PC-9 (cell line): ENCODE results near the gene CEBPA.

Source experiments
- EZH2 ChIP-seq: fragments of 200-600 bp; sonication (generic); IDR thresholded peaks from 2 replicates; pipeline ENCODE4 v1.8.0; 2017; ENCODE audit warnings: antibody characterized with exemption, low read depth
- TF ChIP-seq, protein P1 (sequence below): fragments of 200-600 bp; sonication (generic); conservative IDR thresholded peaks from 2 replicates; pipeline ENCODE4 v1.6.1; 2017; ENCODE audit warnings: mixed run types, antibody characterized with exemption, mild to moderate bottlenecking, moderate library complexity

DNA sequence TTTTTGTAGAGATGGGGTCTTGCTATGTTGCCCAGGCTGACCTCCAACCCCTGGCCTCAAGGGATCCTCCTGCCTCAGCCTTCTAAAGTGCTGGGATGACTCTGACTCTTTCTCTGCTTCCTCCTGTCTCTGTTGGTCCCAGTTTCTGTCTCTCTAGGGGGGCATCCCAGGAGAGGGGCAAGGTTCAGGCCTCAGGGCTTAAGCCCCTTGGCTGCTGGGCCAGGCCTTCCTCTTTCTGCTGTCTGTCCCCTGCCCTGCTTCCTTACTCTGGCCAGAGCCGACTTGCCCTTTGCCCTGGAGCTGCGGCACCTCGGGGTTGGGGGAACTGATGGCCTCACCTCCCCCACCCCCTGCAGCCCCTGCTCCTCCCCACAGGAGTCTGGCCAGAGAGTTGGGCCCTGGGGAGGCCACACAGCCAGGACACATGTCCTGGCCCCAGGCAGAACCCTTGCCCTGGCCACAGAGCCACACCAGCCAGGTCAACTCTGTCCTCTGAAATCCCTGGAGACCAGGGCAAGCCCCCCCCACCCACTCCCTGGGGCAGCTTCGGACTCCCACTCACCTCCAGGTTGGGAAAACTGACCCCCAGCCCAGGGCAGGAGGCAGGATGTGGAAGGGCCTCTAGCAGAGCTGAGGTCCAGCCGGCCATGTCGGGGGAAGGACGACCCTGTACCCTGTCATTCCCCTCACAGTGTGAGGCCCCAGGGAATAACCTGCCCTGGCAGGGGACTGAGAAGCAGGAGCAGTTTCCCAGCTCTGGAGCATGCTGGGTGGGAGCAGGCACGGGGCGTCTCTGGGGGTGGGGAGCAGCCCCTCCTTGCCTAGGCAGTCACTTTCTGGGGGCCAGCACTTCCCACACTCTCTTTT is 23.7 kb downstream of the CEBPA start:
- TF ChIP-seq, protein P1, sequence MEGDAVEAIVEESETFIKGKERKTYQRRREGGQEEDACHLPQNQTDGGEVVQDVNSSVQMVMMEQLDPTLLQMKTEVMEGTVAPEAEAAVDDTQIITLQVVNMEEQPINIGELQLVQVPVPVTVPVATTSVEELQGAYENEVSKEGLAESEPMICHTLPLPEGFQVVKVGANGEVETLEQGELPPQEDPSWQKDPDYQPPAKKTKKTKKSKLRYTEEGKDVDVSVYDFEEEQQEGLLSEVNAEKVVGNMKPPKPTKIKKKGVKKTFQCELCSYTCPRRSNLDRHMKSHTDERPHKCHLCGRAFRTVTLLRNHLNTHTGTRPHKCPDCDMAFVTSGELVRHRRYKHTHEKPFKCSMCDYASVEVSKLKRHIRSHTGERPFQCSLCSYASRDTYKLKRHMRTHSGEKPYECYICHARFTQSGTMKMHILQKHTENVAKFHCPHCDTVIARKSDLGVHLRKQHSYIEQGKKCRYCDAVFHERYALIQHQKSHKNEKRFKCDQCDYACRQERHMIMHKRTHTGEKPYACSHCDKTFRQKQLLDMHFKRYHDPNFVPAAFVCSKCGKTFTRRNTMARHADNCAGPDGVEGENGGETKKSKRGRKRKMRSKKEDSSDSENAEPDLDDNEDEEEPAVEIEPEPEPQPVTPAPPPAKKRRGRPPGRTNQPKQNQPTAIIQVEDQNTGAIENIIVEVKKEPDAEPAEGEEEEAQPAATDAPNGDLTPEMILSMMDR, result no peak
- TF ChIP-seq EZH2, result no peak
